Parathyroid adenoma (tissue), 2 donors: ENCODE results near the gene CCDC70.
A peak's percentile ranks its signal among the peaks of the same experiment; 100 is the strongest.

Experiments used
- H2AFZ ChIP-seq: fragments of 300-600 bp; sonication (generic); one replicate; pipeline ENCODE4 v1.7.0; 2017; ENCODE audit warnings: antibody characterized with exemption, mild to moderate bottlenecking
- H3K27ac ChIP-seq: fragments of 300-600 bp; sonication (generic); one replicate; pipeline ENCODE4 v1.7.0; 2017
- H3K27me3 ChIP-seq: fragments of 300-600 bp; sonication (generic); one replicate; pipeline ENCODE4 v1.7.0; 2017; ENCODE audit warnings: low read length; ENCODE audit not compliant: control insufficient read depth, insufficient read depth
- H3K36me3 ChIP-seq: fragments of 300-600 bp; sonication (generic); one replicate; pipeline ENCODE4 v1.7.0; 2017; ENCODE audit warnings: low read length; ENCODE audit not compliant: control insufficient read depth, insufficient read depth
- H3K4me1 ChIP-seq: fragments of 300-600 bp; sonication (generic); one replicate; pipeline ENCODE4 v1.7.0; 2017; ENCODE audit warnings: control low read depth
- H3K4me2 ChIP-seq: fragments of 300-600 bp; sonication (generic); one replicate; pipeline ENCODE4 v1.7.0; 2017; ENCODE audit warnings: low read length
- H3K4me3 ChIP-seq: fragments of 300-600 bp; sonication (generic); one replicate; pipeline ENCODE4 v1.7.0; 2017; ENCODE audit warnings: low read depth, low read length
- H3K79me2 ChIP-seq: fragments of 300-600 bp; sonication (generic); one replicate; pipeline ENCODE4 v1.7.0; 2017; ENCODE audit warnings: control low read depth
- H3K9ac ChIP-seq: fragments of 300-600 bp; sonication (generic); one replicate; pipeline ENCODE4 v1.7.0; 2017; ENCODE audit warnings: mild to moderate bottlenecking
- H3K9me3 ChIP-seq: fragments of 300-600 bp; sonication (generic); one replicate; pipeline ENCODE4 v1.7.0; 2017; ENCODE audit warnings: low read length; ENCODE audit not compliant: control insufficient read depth
- CTCF ChIP-seq: fragments of 300-600 bp; sonication (generic); IDR thresholded peaks from one replicate; pipeline ENCODE4 v1.7.0; 2017; ENCODE audit warnings: antibody characterized with exemption, mild to moderate bottlenecking
- donor health status: primary hyperparathyroidism.

The CCDC70 gene

DNA sequence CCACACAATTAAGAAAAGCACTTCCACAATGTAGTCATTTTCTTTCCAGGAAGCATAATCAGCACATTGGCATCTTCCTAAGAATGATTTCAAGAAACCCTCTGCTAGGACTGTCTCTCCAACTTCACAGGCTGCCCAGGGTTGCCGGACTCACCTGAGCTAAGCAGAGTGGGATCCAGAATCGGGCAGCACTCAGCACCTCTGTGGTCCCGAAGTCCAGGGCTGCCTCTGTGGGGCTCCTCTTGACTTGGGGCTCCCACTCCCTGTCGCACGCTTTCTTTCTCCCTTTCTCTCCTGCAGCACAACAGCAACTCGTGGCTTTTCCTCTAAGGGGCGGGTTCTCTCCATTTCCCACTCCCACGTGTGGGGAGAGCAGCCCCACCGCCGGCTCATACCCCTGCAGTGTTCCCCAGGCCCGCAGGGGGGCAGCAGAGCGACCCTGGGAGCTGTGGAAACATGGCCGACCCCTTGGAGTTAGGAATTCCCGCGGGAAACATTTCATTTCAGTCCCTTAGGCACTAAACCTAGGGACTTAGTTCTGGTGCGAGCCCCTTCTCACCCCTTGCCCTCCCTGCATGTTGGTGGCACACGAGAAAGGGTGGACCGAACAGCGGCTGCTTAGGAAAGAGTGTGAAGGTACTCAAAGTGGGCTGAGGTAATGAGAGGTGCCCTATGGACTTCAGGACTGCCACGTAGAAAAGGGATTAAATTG, 16.8 kb upstream of the CCDC70 start, which contains the start of gene TMEM272:
Gene TMEM272, minus strand, starts transcription at position 316 of the 712 bp plus-strand sequence. CDS start 6,647 bp downstream, outside the sequence.
- Histone ChIP-seq H3K4me3 (no peak within 1 kb of the TSS), H2AFZ (peak within 1 kb of the TSS; percentile 62), H3K4me1 (no peaks in the 10 kb centered on the region), H3K9ac (no peak within 1 kb of the TSS), H3K27ac (no peak within 1 kb of the TSS), H3K27me3 (no peaks in the 10 kb centered on the region), H3K79me2 (no peaks in the 10 kb centered on the region), H3K4me2 (no peak within 1 kb of the TSS), H3K9me3 (no peaks in the 10 kb centered on the region), H3K36me3 (no peaks in the 10 kb centered on the region)
- TF ChIP-seq CTCF = peak; percentile 60

DNA sequence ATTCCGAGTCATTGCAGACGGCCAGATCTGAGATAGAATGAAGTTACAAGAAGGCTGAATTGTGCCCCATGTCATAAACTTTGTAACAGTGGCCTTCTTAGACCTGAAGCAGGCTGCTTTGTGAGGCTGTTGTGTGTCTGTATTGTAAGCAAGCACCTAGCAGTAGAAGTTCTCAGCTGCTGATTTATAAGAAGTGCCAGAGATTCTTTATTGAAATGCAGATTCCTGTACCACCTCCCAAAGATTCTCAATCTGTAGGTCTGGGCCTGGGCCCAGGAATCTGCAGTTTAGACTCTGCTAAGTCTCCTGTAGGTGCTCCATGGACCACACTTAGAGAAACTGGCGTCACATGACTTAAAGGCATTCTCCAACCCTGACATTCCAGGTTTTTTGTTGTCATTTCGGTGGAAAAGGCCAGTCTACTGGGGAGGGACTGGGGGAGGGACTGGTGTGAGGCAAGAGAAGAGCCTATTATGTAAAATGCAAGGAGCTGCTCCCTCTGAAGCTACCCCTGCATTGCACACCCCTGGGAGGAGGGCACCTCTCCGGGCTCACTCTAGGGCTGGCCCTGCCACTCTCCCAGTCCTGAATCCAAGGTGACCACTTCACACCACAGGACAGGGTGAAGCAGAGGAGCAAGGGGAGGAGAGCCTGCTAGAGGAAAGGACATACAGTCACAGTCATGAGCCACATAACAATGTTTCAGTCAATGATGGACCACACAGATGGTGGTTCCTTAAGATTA, 16.0 kb upstream of the CCDC70 start:
- TF ChIP-seq CTCF = no peak
- no peaks in the 10 kb centered on the region for H3K4me1 ChIP-seq
- no peaks in the 10 kb centered on the region for H3K36me3 ChIP-seq
- H3K27ac ChIP-seq = no peak overlapping the region
- H3K79me2 ChIP-seq = no peaks in the 10 kb centered on the region
- H3K4me3 ChIP-seq = no peak overlapping the region
- H2AFZ ChIP-seq = peak overlapping the region; percentile 62
- no peak overlapping the region for H3K9ac ChIP-seq
- no peaks in the 10 kb centered on the region for H3K9me3 ChIP-seq
- no peaks in the 10 kb centered on the region for H3K27me3 ChIP-seq
- no peak overlapping the region for H3K4me2 ChIP-seq

GRCh38 chr13:51846756-51847155, 15.0 kb upstream of the CCDC70 start:
- Histone ChIP-seq H3K4me3 (no peak overlapping the region), H3K9me3 (no peaks in the 10 kb centered on the region), H3K4me1 (no peaks in the 10 kb centered on the region), H2AFZ (no peak overlapping the region), H3K36me3 (no peaks in the 10 kb centered on the region), H3K4me2 (no peak overlapping the region), H3K27me3 (no peaks in the 10 kb centered on the region), H3K27ac (no peak overlapping the region), H3K9ac (no peak overlapping the region), H3K79me2 (no peaks in the 10 kb centered on the region)
- TF ChIP-seq CTCF = no peak

DNA sequence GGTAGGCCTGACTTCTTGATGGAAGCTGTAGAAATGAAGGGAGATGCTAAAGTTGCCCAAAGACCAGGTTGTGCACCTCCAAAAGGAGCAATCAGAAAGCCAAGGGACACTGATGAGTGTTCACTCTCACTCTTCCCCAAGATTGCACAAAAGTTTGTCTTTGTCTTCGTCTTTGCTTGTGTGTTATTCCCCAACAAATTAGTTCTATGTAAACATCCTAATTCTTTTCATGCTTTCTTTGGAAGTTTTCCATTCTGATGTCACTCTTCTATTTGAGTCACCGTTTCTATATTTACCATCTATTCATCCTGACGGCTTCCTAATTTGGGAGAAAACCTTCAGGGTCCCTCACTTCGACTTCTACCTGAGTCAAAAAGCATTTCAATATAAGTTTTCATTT, 13.1 kb upstream of the CCDC70 start:
- H3K36me3 ChIP-seq = no peaks in the 10 kb centered on the region
- H3K27me3 ChIP-seq = no peaks in the 10 kb centered on the region
- H3K4me2 ChIP-seq = no peak overlapping the region
- H3K4me1 ChIP-seq = no peaks in the 10 kb centered on the region
- no peak overlapping the region for H3K27ac ChIP-seq
- no peaks in the 10 kb centered on the region for H3K9me3 ChIP-seq
- no peak overlapping the region for H3K9ac ChIP-seq
- H3K4me3 ChIP-seq = no peak overlapping the region
- H2AFZ ChIP-seq = no peak overlapping the region
- no peak for TF ChIP-seq CTCF
- no peaks in the 10 kb centered on the region for H3K79me2 ChIP-seq
